Calu3 (cell line): ENCODE data around the gene OR9Q1. TPM values are rescaled to one million over a fixed set of nuclear protein-coding genes. Genes with fewer than 3 reads are reported as not detected.

Source experiments
- BruUV-seq: library from RNA; stranded (reverse); fragments of 400-500 nt; replicated peaks from 2 replicates; lab custom pipeline; 2021; lab: Mats Ljungman, UMichigan
- CTCF ChIA-PET: fragments of 300-600 bp; sonication (Branson Sonifier 250); formaldehyde crosslinking; loops from one replicate; lab custom pipeline; 2022; ENCODE audit warnings: antibody characterized with exemption; lab: Charles Lee
- DNase-seq: peaks from one replicate; pipeline ENCODE4 v3.0.0; 2022
- H3K27ac Mint-ChIP-seq: one replicate; pipeline ENCODE4 v1.8.0; 2022; ENCODE audit warnings: mixed read lengths; ENCODE audit not compliant: unreplicated experiment
- H3K27me3 Mint-ChIP-seq: one replicate; pipeline ENCODE4 v1.8.0; 2022; ENCODE audit warnings: mixed read lengths; ENCODE audit not compliant: unreplicated experiment
- H3K36me3 Mint-ChIP-seq: one replicate; pipeline ENCODE4 v1.8.0; 2022; ENCODE audit warnings: mild to moderate bottlenecking, moderate library complexity, mixed read lengths; ENCODE audit not compliant: insufficient read depth, unreplicated experiment
- H3K4me1 Mint-ChIP-seq: one replicate; pipeline ENCODE4 v1.8.0; 2022; ENCODE audit warnings: mild to moderate bottlenecking, low read depth, mixed read lengths; ENCODE audit not compliant: unreplicated experiment
- H3K4me3 Mint-ChIP-seq: one replicate; pipeline ENCODE4 v1.8.0; 2022; ENCODE audit warnings: mild to moderate bottlenecking, low read depth, moderate library complexity, mixed read lengths; ENCODE audit not compliant: unreplicated experiment
- H3K9me3 Mint-ChIP-seq: one replicate; pipeline ENCODE4 v1.8.0; 2022; ENCODE audit warnings: low read depth, mixed read lengths; ENCODE audit not compliant: unreplicated experiment
- CTCF ChIP-seq: fragments of 200-600 bp; IDR thresholded peaks from one replicate; pipeline ENCODE4 v1.8.0; 2022; ENCODE audit warnings: antibody characterized with exemption; ENCODE audit not compliant: unreplicated experiment
- intact Hi-C: fragments of 100-400 bp; cut with micrococcal nuclease; formaldehyde crosslinking; loops from one replicate; pipeline ENCODE4 v1.10.0; 2022; ENCODE audit not compliant: unreplicated experiment
- total RNA-seq: library from RNA; stranded (reverse); gene quantifications from 2 replicates; pipeline ENCODE4 v1.2.3, GENCODE V29; 2022

Gene OR9Q1
- total RNA-seq, 1 experiment from 2014 or later, result not detected

- Mint-ChIP-seq H3K27me3 (no peaks in the 10 kb centered on the region), H3K27ac (no peak overlapping the region), H3K4me1 (no peaks in the 10 kb centered on the region), H3K9me3 (peaks cover 2% of the 10 kb centered on the region), H3K36me3 (no peaks in the 10 kb centered on the region), H3K4me3 (no peak overlapping the region)
- CTCF ChIA-PET, result no interaction called here
- no TSS peak for BruUV-seq
- intact Hi-C loops, result no loop called here
- no peak for DNase-seq
- no peak for TF ChIP-seq CTCF
Observed at GRCh38 chr11:58003036-58003435, 20.6 kb upstream of the OR9Q1 start.

DNA sequence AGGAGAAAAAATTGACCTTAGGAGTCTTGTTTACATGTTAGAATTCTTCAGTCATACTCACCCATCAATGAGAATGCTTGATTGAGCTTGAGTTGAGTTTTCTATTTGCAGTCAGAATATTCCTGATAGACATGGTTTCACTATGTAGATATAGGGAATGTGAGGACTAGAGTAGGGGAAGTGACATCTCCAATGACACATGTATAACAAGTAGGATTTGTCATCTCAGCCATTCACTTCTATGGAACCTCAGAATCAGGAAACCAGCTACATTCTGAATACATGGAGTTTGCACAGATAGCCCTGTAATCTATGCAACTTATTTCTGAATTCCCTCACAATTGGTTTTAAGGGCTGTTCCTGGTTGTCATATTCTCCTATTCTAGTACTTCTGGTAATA lies 20.1 kb upstream of the OR9Q1 start:
- BruUV-seq, result no TSS peak
- intact Hi-C loops, result no loop called here
- H3K27ac Mint-ChIP-seq, result no peak overlapping the region
- CTCF ChIA-PET, result no interaction called here
- H3K27me3 Mint-ChIP-seq, result no peaks in the 10 kb centered on the region
- TF ChIP-seq CTCF, result no peak
- H3K4me3 Mint-ChIP-seq, result no peak overlapping the region
- peaks cover 2% of the 10 kb centered on the region for H3K9me3 Mint-ChIP-seq
- H3K4me1 Mint-ChIP-seq, result no peaks in the 10 kb centered on the region
- H3K36me3 Mint-ChIP-seq, result no peaks in the 10 kb centered on the region
- DNase-seq, result no peak

- no peak overlapping the region for H3K27ac Mint-ChIP-seq
- no peak for TF ChIP-seq CTCF
- no peak for DNase-seq
- CTCF ChIA-PET, result interaction anchor here (0.6 kb wide), 1 partner anchor 228 kb away, joined by 3 read pairs; no protein-coding TSS in a partner anchor
- no peak overlapping the region for H3K4me3 Mint-ChIP-seq
- no peaks in the 10 kb centered on the region for H3K4me1 Mint-ChIP-seq
- H3K9me3 Mint-ChIP-seq, result peaks cover 2% of the 10 kb centered on the region
- intact Hi-C loops, result no loop called here
- no TSS peak for BruUV-seq
- H3K27me3 Mint-ChIP-seq, result no peaks in the 10 kb centered on the region
- no peaks in the 10 kb centered on the region for H3K36me3 Mint-ChIP-seq
Observed at GRCh38 chr11:58004664-58005063, 19.0 kb upstream of the OR9Q1 start.

DNA sequence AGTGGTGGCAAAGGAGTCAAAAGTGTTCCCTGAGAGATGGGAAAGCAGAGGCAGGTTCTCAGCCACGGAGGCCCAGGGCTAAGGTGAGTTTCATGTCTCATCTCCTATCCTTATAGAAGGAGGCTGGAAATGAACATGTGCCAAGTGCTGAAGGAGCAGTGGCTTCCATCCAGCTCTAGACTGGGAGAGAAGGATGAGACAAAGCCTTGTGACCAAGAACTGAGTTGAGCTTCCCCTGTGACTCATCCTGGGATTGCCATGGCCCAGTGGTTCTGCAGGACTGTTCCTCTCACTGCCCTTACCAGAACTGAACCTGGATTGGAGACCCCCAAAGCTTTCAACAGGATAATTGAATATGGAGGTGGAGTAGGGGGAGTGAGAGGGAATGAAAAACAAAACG lies 16.7 kb upstream of the OR9Q1 start:
- H3K27me3 Mint-ChIP-seq, result no peaks in the 10 kb centered on the region
- H3K4me3 Mint-ChIP-seq, result no peak overlapping the region
- no peak overlapping the region for H3K27ac Mint-ChIP-seq
- no peaks in the 10 kb centered on the region for H3K36me3 Mint-ChIP-seq
- no TSS peak for BruUV-seq
- TF ChIP-seq CTCF, result no peak
- no peaks in the 10 kb centered on the region for H3K4me1 Mint-ChIP-seq
- H3K9me3 Mint-ChIP-seq, result peaks cover 2% of the 10 kb centered on the region
- intact Hi-C loops, result no loop called here
- DNase-seq, result no peak
- CTCF ChIA-PET, result no interaction called here

DNA sequence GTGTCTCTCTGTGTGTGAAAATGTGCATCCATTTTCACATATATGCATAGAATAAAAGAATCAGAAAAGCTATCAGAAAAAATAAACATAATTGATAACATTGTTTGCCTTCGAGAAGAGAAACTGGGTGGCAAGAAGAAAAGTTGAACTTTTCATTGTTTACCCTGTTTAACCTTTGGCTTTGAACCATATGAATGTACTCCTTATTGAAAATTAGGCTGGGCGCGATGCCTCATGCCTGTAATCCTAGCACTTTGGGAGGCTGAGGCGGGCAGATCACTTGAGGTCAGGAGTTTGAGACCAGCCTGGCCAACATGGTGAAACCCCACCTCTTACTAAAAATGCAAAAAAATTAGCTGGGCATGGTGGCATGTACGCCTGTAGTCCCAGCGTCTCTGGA lies 11.9 kb upstream of the OR9Q1 start:
- TF ChIP-seq CTCF, result no peak
- peaks cover 2% of the 10 kb centered on the region for H3K9me3 Mint-ChIP-seq
- no peak overlapping the region for H3K27ac Mint-ChIP-seq
- no TSS peak for BruUV-seq
- H3K27me3 Mint-ChIP-seq, result no peaks in the 10 kb centered on the region
- H3K36me3 Mint-ChIP-seq, result no peaks in the 10 kb centered on the region
- no peak overlapping the region for H3K4me3 Mint-ChIP-seq
- H3K4me1 Mint-ChIP-seq, result no peaks in the 10 kb centered on the region
- CTCF ChIA-PET, result no interaction called here
- intact Hi-C loops, result no loop called here
- DNase-seq, result no peak
